VCaP (cell line): ENCODE data around the gene PDS5A.
A peak's percentile ranks its signal among the peaks of the same experiment; 100 is the strongest.
"Not testable (repeated sequence)": the region's sequence is repeated elsewhere in the genome, so short reads cannot be mapped to it uniquely, and the experiment has no call there.

Experiments used
- H3K27ac ChIP-seq: fragments of 450-650 bp; 2 replicates; pipeline ENCODE4 v1.5.1; 2017
- TF ChIP-seq, protein P1 (sequence below): fragments of 450-650 bp; conservative IDR thresholded peaks from 2 replicates; pipeline ENCODE4 v1.5.1; 2017; ENCODE audit warnings: mild to moderate bottlenecking, moderate library complexity

Gene PDS5A

DNA sequence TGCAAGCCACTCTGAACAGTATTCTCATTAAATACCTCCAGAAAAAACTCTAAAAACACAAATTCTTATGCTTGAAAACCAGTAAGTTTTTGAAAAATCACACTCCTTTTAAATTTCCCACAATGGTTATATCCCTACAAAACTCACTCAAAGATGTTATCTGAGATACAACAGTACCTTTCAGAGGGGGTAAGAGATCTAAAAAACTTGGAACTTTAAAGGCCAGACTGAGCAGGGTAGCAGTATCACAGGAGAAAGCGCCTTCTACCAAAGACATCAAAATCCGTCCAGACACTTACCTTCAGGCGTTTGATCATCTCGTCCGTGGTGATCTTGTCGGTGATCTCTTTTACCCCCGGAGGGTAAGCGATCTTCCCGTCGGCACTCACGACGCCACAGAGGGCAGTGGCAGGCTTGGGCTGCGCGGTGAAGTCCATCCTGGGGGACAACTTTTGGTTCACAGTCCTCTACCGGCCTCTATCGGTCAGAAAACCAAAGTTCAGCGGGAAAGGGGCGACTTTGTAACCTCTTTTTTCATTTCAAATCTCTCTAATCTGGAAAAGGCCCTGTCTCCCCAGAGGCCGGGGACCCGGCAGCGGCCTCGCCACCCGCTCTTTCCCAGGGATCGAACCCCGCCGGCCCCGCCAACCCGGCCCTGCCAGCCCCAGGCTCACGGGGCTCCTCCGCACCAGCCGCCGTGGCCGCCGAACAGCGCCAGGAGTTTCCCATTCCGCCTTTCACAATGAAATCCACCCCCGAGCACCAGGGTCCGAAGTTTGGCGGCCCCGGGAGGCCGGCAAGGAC lies 1.4 kb downstream of the PDS5A start:
- peak overlapping the region; percentile 96 for H3K27ac ChIP-seq
- TF ChIP-seq, protein P1, sequence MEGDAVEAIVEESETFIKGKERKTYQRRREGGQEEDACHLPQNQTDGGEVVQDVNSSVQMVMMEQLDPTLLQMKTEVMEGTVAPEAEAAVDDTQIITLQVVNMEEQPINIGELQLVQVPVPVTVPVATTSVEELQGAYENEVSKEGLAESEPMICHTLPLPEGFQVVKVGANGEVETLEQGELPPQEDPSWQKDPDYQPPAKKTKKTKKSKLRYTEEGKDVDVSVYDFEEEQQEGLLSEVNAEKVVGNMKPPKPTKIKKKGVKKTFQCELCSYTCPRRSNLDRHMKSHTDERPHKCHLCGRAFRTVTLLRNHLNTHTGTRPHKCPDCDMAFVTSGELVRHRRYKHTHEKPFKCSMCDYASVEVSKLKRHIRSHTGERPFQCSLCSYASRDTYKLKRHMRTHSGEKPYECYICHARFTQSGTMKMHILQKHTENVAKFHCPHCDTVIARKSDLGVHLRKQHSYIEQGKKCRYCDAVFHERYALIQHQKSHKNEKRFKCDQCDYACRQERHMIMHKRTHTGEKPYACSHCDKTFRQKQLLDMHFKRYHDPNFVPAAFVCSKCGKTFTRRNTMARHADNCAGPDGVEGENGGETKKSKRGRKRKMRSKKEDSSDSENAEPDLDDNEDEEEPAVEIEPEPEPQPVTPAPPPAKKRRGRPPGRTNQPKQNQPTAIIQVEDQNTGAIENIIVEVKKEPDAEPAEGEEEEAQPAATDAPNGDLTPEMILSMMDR, result peak; percentile 95

DNA sequence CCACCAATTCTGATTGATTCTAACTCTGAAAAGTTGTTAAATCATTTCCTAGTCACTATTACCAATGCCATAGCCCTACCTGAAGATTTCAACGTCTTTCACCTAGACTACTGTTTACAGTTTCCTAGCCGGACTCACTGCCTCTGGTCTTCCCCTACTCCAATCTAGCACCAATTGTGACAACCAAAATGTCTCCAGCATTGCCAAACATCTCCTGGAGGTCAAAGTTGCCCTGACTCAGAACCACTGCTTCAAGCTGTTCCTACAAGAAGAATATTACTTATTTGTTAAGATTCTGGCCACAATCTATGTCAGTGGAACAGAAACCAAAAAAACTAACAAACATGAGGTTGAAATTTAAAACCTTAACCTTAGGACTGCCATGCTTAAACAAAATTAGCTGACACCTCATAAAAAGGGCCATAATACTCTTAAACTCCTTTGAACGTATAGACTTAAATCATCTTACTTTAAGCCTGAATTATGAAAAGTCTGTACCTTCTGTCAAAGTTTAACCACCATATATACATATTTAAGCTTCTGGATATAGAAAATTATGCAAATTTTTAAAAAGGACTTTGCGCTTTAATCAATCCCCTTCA lies 2.1 kb downstream of the PDS5A start:
- TF ChIP-seq, protein P1, result no peak
- peak overlapping the region; percentile 96 for H3K27ac ChIP-seq

GRCh38 chr4:39973052-39973451 lies 4.7 kb downstream of the PDS5A start:
- H3K27ac ChIP-seq, result not testable (repeated sequence)

- H3K27ac ChIP-seq, result no peak overlapping the region
- TF ChIP-seq, protein P1, result no peak
These were observed 6.8 kb downstream of the PDS5A start for GRCh38 chr4:39970671-39971640.

DNA sequence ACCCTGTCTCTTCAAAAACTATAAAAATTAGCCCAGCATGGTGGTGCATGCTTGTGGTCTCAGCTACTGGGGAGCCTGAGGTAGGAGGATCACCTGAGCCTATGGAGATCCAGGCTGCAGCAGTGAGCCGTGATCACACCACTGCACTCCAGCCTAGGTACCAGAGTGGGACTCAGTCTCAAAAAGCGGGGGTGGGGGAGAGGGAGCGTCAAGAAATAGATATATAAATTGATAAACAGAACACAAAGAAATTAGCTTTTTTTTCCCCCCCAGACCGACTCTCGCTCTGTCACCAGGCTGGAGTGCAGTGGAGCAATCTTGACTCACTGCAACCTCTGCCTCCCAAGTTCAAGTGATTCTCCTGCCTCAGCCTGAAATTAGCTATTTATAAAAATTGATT lies 14.1 kb downstream of the PDS5A start:
- H3K27ac ChIP-seq, result no peak overlapping the region
- TF ChIP-seq, protein P1, result no peak

GRCh38 chr4:39961311-39961877 lies 16.3 kb downstream of the PDS5A start:
- TF ChIP-seq, protein P1, result no peak
- H3K27ac ChIP-seq, result no peak overlapping the region

DNA sequence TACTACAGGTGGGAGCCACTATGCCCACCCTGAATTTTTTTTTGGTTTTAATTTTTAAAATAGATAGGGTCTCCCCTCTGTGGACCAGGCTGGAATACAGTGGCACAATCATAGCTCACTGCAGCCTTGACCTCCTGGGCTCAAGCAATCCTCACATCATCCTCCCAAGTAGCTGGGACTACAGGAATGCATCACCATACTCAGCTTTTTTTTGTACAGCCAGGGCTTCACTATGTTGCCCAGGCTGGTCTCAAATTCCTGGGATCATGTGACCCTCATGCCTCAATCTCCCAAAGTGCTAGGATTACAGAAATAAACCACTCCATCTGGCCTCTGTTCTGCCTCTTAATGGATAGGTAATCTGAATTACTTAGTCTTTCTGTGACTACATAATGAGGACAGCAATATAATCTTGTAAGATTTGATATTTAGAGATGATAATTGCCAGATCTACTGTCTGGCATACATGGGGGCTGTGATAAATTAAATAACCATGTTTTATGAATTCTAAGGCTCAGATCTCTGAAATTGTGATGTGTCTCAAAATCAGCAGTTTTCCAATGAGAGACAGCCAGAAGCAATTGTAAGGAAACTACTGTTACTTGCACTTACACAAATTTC lies 26.7 kb downstream of the PDS5A start:
- TF ChIP-seq, protein P1, result no peak
- no peak overlapping the region for H3K27ac ChIP-seq
